Stimulated activated CD4-positive, alpha-beta T cell treated with anti-CD3 and anti-CD28 coated beads, Interleukin-2, amount 100 ng/mL, for 4 hours (primary cell): ENCODE measurements around the gene CR1L.
"Not testable (repeated sequence)": the region's sequence is repeated elsewhere in the genome, so short reads cannot be mapped to it uniquely, and the experiment has no call there.

Source experiments
- DNase-seq: peaks from one replicate; pipeline ENCODE4 v3.0.0-alpha.2; 2020; ENCODE audit warnings: low read depth

The CR1L gene

DNA sequence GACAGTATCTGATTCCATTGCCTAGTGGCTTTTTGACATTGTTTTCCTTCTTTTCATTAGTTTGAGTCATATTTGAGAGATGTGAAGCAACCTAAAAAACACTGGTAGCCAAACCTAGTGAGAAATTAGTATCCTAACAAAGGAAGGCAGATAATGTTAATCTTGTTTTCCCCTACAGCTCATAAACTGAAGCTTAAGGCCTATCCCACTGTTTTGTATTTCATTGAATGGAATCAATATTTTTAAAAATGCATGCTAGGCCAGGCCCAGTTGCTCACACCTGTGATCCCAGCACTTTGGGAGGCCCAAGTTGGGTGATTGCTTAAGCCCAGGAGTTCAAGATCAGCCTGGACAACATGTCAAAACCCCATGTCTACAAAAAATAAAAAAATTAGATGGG is 1.2 kb downstream of the CR1L start:
- no peak for DNase-seq

DNA sequence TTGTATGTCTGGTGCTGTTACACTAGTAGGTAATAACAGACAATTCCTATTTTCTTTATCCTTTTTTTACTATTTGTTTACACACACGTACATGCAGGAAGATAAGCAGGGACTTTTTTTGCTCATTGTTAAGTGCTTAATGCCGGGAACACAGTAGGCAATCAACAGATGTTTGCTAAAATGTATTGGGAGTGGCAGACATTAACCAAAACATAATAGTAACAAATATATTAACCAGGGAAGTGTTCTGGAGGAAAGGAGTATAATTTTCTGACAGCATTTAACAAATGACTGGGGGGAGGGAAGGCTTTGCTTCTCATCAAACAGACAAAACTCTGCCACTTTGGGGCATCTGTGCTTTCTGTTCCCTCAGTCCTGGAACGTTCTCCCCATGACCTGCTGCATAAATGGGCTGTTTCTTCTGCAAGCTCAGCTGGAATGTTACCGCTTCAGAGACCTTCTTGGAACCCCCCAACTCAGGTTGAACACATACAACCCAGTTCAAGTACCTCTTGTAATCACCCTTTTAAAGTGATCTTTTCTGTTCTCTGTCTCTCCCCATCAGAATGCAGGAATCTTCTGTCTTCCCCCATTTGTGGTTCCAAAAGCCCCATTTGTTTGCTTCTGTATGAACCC is 2.1 kb downstream of the CR1L start:
- DNase-seq, result no peak

DNA sequence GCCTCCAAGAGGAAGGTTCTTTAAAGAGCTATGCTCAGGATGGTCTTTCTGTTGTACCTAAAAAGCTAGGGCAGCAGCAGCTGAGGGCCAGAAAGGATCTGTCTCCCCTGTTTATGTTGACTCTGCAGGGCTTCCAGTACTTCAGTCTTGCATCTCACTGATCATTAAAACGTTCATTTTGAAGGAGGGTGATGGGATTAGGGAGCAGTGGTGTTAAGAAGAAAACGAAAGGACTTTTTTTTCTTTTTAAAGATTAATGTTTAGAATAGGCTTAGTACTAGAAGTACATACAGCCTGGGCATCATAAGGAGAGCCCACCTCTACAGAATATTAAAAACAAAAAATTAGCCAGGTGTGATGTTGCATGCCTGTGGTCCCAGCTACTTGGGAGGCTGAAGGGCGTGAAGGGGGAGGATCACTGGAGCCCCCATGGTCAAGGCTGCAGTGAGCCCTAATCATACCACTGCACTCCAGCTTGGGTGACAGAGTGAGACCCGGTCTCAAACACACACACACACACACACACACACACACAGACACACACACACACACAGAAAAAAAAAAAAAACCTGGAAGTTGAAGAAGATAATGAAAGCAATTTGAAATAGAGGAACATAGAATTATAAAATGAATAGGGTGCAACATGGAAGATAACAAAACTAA is 2.9 kb downstream of the CR1L start:
- no peak for DNase-seq

DNA sequence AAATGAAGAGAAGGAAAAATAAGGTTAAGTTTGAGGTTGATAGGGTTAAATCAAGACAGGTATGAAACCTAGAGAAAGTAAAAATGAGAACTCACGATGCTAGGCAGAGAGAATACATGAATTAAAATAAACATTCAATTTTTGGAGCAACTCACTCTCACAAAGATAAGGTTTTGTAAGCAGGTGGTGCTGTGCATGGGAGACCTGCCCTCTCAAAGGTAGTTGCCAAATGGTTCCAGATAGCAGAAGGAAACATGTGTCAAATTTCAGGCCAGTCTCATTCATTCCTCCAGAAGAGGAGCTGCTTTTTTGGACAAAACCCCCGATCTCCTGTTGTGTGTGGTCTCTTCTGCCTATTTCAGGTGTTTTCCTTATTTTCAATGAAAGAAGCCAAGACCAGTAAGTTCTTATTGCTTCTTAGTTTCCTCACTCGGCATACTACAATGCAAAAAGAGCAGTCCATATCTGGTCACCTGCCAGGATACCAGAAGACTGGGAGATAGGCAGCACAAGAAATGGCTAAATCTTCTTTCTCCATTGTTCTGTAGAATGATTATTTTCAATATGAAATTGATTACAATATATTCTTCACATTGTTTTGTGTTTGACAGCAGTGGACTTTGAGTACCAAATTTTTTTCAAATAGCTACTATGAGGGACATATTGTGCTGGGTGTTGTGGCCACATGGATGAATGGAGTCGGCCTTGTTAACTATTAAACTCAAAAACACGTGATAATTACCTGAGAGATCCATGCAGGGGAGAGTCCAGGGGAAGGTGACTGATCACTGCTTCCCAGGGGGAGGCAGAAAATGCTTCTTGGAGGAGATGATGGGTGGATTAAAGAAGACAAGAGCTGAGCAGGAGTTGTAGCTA is 3.6 kb downstream of the CR1L start:
- DNase-seq, result no peak

DNA sequence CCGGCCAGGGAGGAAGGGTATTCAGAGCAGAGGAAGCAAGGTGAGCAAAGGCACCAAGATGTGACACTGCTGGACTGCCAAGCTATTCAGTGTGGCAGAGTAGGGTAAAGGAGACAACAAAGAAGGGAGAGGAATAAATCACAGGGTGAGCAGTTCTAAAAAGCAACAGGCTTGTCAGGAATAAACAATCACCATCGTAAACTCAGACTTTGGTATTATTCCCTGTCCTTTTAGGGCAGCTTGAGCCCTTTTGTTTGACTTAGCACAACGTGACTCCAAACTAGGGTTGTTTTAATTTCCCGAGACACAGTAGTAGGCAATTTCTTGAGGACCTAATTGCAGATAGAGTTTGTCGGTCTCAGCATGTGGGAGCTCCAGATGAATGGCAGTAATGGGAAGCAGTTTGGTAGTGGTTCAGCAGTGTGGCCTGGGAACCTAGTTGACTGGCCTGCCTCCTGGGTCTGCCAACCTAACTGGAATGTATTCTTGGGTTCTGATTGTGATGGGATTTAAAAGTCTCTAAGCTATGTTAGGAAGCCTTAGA is 4.3 kb downstream of the CR1L start:
- DNase-seq, result no peak

DNA sequence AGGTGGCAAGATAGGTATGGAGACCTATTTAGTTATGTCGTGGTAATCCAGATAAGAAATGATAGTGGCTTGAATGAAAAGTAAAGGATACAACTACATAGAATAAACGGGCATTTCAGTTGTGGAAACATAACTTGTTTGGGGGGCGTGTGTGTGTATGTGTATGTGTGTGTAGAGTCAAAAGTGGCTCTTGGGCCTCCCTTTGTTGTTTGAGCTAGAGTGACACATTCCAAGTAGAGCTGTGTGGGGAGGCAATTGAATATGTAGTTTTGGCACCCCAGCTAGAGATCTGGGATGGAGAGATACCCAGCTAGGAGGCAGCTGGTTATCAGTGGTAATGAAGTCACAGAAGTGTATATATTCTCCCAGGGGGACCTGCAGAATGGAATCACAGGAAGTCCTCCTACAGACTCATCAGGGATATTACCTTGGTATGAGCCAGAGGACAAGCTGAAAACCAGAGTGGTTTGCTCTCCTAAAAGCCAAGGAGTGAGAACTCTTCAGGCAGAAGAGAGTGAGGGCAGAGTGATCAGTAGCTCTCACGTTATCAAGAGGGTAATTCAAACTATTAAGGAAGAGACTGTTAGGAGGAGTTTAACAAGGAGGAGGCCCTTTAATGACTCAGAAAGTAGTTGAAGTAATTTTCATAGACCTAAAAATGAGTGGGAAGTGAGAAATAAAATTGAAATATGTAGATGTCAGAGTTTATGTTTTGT is 5.1 kb downstream of the CR1L start:
- DNase-seq, result no peak

DNA sequence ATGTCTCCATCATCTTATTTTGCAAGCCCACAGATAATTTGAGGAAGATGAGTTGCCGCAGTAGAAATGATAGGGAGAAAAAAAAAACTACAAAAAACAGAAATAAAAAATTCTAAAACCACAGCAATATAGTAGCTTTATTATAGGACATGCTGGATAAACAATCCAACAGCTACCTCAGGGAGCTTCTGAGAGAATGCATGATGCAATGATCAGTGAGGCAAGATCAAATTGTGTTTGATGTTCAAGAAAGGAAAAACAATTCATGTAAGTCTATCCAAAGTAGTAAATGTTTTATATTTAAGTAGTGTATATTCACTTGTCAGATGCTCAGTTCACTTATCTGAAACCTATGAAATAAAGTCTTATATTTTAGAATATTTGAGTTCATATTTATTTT is 6.7 kb downstream of the CR1L start:
- DNase-seq, result no peak

DNA sequence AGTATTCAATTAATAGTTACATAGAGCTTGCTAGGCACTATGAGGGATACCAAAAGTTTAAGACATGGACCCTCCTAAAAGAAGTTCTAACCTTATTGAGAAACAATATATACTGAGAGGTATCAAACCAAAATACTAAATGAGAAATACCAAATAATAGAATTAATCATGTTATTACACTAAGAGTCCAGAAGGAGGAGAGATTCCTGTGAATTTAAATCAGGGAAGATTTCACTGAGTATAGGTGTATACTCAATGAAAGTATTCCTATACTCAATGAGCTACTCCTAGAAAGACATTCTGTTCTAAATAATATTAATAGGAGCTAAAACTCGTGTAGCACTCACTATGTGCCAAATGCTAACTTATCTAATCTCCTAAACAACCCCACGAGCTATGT is 9.4 kb downstream of the CR1L start:
- DNase-seq, result no peak

DNA sequence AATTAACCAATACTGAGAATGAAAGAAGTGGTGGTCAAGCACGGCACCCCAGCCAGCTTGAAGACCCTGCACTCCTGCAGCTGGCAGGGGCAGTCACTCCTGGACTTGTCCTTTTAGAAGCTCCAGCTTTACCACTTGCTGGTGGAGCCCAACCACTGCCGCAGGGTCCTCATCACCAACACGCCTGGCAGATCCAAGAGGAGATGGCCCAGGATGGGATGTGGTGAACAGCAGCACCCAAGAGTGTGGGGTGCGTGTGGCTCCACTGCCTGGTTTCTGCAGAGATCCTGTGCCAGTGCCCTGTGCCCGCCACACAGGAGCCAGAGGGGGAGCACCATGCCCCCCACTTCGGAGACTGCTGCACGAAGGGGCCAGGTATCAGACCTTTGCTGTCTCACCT is 13.5 kb downstream of the CR1L start:
- no peak for DNase-seq

DNA sequence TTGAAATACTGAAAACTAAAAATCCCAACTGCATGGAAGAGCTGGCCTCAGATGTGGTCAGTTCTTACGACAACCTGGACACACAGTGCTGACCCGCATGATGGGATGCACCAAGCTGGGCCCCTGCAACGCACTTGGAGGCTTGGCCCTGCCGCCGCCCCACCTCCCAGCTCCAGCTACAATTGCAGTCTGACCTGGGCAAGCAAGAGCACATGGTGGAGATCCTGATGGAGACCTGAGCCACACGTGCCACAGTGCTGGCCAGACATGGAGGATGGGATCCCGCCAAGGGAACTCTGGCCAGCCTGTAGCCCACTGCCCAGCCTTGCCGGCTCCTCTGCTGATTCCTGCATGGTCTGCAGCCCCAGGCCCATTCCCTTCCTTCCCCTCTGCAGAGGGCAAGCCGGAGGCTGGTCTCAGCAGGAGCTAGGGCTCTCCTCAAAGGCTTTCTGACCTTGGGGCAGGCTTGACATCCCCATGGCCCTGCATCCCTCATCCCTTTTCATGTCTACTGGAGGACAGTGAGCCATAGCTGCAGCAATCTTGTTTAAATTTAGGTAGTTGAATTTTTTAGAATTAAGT is 14.1 kb downstream of the CR1L start:
- no peak for DNase-seq

DNA sequence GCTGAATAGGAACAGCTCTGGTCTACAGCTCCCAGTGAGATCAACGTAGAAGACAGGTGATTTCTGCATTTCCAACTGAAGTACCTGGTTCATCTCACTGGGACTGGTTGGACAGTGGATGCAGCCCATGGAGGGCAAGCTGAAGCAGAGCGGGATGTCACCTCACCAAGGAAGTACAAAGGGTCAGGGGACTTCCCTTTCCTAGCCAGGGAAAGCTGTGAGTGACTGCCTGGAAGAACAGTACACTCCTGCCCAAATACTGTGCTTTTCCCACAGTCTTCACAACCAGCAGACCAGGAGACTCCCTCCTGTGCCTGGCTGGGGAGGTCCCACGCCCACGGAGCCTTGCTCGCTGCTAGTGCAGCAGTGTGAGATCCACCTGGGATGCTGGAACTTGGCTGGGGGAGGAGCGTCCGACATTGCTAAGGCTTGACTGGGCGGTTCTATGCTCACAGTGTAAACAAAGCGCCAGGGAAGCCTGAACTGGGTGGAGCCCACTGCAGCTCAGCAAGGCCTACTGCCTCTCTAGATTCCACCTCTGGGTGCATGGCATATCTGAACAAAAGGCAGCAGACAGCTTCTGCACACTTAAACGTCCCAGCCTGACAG is 14.7 kb downstream of the CR1L start:
- no peak for DNase-seq

DNA sequence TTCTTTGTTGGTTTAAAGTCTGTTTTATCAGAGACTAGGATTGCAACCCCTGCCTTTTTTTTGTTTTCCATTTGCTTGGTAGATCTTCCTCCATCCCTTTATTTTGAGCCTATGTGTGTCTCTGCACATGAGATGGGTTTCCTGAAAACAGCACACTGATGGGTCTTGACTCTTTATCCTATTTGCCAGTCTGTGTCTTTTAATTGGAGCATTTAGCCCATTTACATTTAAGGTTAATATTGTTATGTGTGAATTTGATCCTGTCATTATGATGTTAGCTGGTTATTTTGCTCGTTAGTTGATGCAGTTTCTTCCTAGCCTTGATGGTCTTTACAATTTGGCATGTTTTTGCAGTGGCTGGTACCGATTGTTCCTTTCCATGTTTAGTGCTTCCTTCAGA is 16.5 kb downstream of the CR1L start:
- not testable (repeated sequence) for DNase-seq

DNA sequence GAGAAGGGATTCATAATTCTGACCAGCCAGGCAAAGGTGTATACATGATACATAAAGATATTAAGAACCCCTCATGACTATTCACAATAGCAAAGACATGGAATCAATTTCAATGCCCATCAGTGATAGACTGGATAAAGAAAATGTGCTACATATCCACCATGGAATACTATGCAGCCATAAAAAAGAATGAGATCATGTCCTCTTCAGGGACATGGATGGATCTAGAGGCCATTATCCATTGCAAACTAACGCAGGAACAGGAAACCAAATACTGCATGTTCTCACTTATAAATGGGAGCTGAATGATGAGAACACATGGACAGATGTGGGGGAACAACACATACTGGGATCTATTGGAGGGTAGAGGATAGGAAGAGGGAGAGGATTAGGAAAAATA is 21.4 kb downstream of the CR1L start:
- DNase-seq, result no peak

DNA sequence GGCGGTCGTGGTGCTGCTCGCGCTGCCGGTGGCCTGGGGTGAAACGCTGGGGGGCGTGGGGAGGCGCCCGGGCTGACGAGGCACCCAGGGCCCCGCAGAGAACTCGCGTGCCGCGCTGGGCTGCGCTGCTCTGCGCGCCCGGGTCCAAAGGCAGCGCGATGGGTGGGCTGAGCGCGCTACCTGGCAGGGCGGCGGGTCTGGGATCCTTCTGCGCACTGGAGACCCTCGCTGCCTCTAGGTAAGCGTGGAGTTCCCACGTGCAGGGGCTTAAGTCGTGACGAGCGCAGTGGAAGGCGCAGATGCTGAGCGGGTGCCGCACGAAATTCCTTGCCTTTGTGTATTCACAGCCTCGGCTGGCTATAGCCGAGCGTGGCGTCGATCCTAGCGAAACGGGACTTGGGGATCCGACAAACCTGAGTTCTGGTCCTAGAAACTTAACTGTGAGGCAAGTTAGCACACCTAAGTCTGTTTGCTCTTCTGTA is 24.6 kb downstream of the CR1L start:
- no peak for DNase-seq

DNA sequence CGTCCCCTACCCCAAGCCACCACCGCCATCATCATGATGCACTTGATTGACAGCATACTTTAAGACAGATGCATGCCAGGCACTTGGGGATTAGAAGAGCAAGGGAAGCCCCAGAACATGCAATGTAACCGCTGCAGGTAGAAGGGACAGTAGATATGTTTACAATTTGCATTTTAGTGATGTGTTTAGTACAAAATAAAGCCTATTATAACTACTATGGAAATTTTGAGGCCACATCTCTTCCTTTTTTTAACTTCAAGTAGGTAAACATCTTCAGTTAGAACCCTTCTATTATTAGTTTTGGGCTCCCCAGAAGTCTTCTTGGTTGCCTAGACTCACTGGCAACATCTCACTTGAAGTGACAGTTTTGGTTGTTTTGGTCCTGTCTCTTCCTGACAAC is 25.3 kb downstream of the CR1L start:
- no peak for DNase-seq

DNA sequence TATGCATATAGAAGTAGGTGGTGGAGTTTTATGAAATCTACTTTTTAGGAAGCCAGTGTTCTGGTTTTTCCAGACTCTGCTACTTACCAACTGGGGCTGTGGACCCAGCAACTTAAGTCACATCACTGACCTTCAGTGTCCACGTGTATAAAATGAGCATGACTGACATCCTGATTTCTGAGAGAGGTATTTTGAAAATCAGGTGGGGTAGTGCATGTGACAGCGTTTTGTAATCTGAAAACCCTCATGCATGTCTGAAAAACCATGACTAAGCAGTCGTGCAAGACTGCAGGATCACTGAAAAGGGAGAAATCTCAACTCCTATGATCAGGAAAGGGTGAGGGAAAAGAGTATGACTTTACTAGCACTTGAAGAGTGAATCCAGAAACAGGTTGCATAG is 26.1 kb downstream of the CR1L start:
- DNase-seq, result no peak

DNA sequence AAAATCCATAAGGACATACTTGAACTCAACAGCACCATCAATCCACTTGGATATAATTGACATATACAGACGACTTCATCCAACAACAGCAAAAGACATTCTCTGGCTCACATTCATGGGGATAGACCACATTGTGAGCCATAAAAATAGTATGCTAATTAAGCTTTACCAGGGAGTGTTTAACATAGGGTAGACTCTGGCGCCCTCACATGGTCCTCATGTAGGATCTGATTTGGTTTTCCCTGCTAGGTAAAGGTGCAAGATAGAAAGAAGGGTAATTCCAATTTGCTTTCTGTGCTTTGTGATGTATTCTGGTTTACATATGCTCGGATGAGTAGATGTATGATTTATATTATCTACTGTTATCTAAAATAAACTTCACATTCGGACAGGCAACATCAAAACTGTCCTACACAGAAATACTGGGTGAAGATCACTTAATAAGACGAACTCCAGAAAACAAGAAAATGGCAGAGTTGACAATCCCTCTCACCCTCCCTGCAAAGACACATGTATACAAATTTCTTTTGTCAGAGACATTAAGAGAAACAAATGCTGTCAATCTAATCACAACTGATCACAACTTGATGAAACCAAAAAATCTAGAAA is 27.7 kb downstream of the CR1L start:
- no peak for DNase-seq

DNA sequence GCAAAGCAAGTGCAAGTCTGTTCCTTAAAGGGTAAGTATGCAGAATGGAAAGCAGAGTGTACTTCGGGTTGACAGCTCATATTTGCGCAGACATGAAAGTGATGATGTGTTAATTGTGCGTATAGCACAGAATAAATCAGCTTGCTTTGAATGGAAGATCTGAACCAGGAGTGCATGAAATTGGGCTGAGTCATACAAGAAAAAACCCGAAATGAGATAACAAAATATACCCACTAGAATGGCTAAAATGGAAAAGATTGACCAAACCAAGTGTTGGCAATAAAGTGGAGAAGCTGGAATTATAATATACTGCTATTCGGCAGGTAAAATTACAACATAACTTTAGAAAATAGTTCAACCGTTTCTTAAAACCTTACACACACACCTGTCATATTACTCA is 28.5 kb downstream of the CR1L start:
- no peak for DNase-seq

DNA sequence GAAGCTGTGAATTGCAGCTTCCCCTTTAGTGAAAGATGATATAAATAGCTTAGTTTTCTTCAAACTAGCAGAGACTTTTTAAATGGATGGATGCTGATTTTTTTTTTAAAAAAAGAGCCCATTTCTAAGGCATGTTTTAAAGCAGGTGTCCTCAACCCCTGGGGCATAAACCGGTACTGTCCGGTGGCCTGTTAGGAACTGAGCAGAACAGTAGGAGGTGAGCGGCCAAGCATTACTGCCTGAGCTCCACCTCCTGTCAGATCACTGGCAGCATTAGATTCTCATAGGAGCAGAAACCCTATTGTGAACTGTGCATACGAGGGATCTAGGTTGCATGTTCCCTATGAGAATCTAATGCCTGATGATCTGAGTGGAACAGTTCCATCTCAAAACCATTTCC is 31.2 kb downstream of the CR1L start:
- DNase-seq, result no peak

DNA sequence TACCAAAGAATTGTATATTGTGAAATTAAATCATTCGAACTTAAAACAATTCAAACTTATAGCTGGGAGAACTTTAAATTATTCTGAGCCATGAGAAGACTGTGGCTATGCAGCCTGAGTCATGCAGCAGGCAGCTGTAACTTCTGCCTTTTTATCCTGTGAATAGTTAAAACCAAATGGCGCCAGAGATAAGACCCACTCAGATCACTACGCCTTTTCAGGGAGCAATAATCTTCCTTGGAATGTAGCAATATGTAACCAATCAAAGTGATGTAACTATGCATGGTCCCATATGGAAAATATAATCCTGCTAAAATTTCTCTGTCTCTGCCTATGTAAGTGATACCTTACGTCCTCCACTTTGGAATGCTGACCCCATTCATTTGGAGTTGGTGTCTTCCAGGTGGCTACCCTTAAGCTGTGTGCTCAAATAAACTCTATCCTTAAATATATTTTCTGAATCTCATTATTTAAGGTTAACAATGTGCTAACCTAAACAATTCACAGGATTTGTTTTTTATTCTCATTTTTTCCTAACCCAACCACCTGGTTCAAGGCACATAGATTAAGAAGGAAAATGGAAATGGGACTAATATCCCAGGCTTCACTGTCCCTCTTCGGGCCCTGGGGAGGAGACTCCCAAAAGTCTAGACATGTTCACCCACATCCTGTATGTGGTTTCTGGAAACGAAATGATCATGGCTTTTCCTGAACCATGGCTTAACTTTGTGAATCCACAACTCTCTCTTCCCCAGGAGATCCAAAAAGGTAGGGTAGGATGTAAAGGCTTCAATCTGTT is 35.9 kb downstream of the CR1L start:
- not testable (repeated sequence) for DNase-seq
